ENCODE data around the gene KRT86.
"Not testable (repeated sequence)": the region's sequence is repeated elsewhere in the genome, so short reads cannot be mapped to it uniquely, and the experiment has no call there.

Gene KRT86

GRCh38 chr12:52341066-52341580, 66.7 kb downstream of the KRT86 start:
- no peak for DNase-seq

- DNase-seq = no peak
Measured at GRCh38 chr12:52342781-52343490, 68.5 kb downstream of the KRT86 start.

- DNase-seq = no peak
Measured at GRCh38 chr12:52343550-52343949, 69.1 kb downstream of the KRT86 start.

GRCh38 chr12:52344111-52344510, 69.7 kb downstream of the KRT86 start:
- peak in 1 of 2 donors; percentile 24 for DNase-seq

- DNase-seq = not testable (repeated sequence)
Measured at GRCh38 chr12:52345041-52345440, 70.6 kb downstream of the KRT86 start.

GRCh38 chr12:52346593-52346992, 72.1 kb downstream of the KRT86 start:
- DNase-seq = peak; percentile 50 to 73

- no peak for DNase-seq
Measured at GRCh38 chr12:52347016-52347415, 72.6 kb downstream of the KRT86 start.

GRCh38 chr12:52347551-52348510, 73.4 kb downstream of the KRT86 start:
- DNase-seq = no peak

GRCh38 chr12:52349196-52349595, 74.8 kb downstream of the KRT86 start:
- no peak for DNase-seq

- no peak for DNase-seq
Measured at GRCh38 chr12:52350021-52350620, 75.7 kb downstream of the KRT86 start.

GRCh38 chr12:52350786-52351185, 76.3 kb downstream of the KRT86 start:
- DNase-seq = no peak

GRCh38 chr12:52351196-52352059, 77.0 kb downstream of the KRT86 start:
- DNase-seq = no peak

GRCh38 chr12:52352951-52353350, 78.5 kb downstream of the KRT86 start:
- DNase-seq = peak in 1 of 2 donors; percentile 17

- DNase-seq = no peak
Measured at GRCh38 chr12:52353766-52354165, 79.3 kb downstream of the KRT86 start.

GRCh38 chr12:52354200-52354599, 79.8 kb downstream of the KRT86 start:
- no peak for DNase-seq

- DNase-seq = no peak
Measured at GRCh38 chr12:52355176-52355575, 80.7 kb downstream of the KRT86 start.

- no peak for DNase-seq
Measured at GRCh38 chr12:52356031-52356761, 81.8 kb downstream of the KRT86 start.

- DNase-seq = no peak
Measured at GRCh38 chr12:52356762-52357580, 82.5 kb downstream of the KRT86 start.

Measured in inflammatory macrophage (primary cell).